ENCODE measurements around the gene TMEM158. TPM values are rescaled to one million over a fixed set of nuclear protein-coding genes. Genes with fewer than 3 reads are reported as not detected.

The TMEM158 gene
- total and polyA plus RNA-seq, 10 of the 15 experiments (the other 5 are each of a cell fraction or from before 2014, with no cell fraction given), result not detected

GRCh38 chr3:45227946-45228345 lies 1.9 kb upstream of the TMEM158 start:
- peaks cover 6 to 20% of the 10 kb centered on the region in 2 experiments for H3K27me3 ChIP-seq (replicated peaks in 1 of 2; ENCODE audit: control insufficient read depth in 2 of 2, insufficient read depth in 2 of 2, low read length in 1 of 2)
- BruUV-seq (replicated peaks), result no TSS peak
- H3K36me3 ChIP-seq (ENCODE audit: control insufficient read depth in 2 of 2, insufficient read depth in 2 of 2, low read length in 1 of 2), result no peaks in the 10 kb centered on the region
- no peak for DNase-seq (ENCODE audit: low read depth, low spot score)
- no peaks in the 10 kb centered on the region for H3K79me2 ChIP-seq (ENCODE audit: control insufficient read depth, insufficient read depth, low read length)
- no peaks in the 10 kb centered on the region for H4K20me1 ChIP-seq (ENCODE audit: control insufficient read depth, insufficient read depth)
- H2AFZ ChIP-seq (ENCODE audit: control insufficient read depth, low read depth, low read length), result no peak overlapping the region
- TF ChIP-seq ZZZ3 (IDR thresholded peaks at IDR 0.05; ENCODE audit: control insufficient read depth, insufficient read length, low read depth) (no peak), SREBF2 (IDR thresholded peaks at IDR 0.05; ENCODE audit: low read length) (no peak), ZBTB11 (CRISPR knock-in tag; IDR thresholded peaks at IDR 0.05) (no peak), ZBED1 (IDR thresholded peaks at IDR 0.05; ENCODE audit: borderline replicate concordance) (no peak)
- in situ Hi-C loops (cut with MboI) (loop anchor here (10.0 kb wide), 1 partner anchor 437 kb away; no protein-coding TSS in a partner anchor), intact Hi-C loops (cut with micrococcal nuclease; ENCODE audit: unreplicated experiment) (no loop called here)
- ChIA-PET SMC1A (ENCODE audit: uncharacterized antibody, unreplicated experiment) (interaction anchor here (1.1 kb wide), 1 partner anchor 38 kb away, joined by 3 read pairs; no protein-coding TSS in a partner anchor), RAD21 (ENCODE audit: unreplicated experiment) (no interaction called here), CTCF (interaction anchor here (0.6 to 3.1 kb wide), 4 partner anchors 11 to 428 kb away, joined by 3 to 16 read pairs (median 4); no protein-coding TSS in a partner anchor), POLR2A (no interaction called here)
- 64% methylated on average over 6 of the region's 6 CpGs for WGBS (ENCODE audit: insufficient coverage, insufficient replicate concordance, low lambda C conversion rate, missing lambda C conversion rate)
- H3K4me3 ChIP-seq, result no peak overlapping the region
- no peak for ATAC-seq
- no peak overlapping the region for H3K4me2 ChIP-seq (ENCODE audit: control insufficient read depth, insufficient read depth)
- H3K9me3 ChIP-seq (replicated peaks; ENCODE audit: control insufficient read depth, insufficient read depth, low read length), result no peaks in the 10 kb centered on the region
- FAIRE-seq, result no peak
- H3K27ac ChIP-seq (ENCODE audit: control insufficient read depth, insufficient read depth), result no peak overlapping the region
- H3K4me1 ChIP-seq (ENCODE audit: control insufficient read depth, insufficient read depth, low read length), result no peaks in the 10 kb centered on the region
- no peak overlapping the region for H3K9ac ChIP-seq (ENCODE audit: control insufficient read depth, insufficient read depth, low read length)

All from GM12878 (cell line).